ENCODE measurements around the gene RNF31. TPM values are rescaled to one million over a fixed set of nuclear protein-coding genes. Genes with fewer than 3 reads are reported as not detected.

RNF31 gene
- total and polyA plus RNA-seq, 2 of the 13 experiments (the other 11 are each of a cell fraction or from before 2014, with no cell fraction given), result 48.2 to 86.8 TPM

DNA sequence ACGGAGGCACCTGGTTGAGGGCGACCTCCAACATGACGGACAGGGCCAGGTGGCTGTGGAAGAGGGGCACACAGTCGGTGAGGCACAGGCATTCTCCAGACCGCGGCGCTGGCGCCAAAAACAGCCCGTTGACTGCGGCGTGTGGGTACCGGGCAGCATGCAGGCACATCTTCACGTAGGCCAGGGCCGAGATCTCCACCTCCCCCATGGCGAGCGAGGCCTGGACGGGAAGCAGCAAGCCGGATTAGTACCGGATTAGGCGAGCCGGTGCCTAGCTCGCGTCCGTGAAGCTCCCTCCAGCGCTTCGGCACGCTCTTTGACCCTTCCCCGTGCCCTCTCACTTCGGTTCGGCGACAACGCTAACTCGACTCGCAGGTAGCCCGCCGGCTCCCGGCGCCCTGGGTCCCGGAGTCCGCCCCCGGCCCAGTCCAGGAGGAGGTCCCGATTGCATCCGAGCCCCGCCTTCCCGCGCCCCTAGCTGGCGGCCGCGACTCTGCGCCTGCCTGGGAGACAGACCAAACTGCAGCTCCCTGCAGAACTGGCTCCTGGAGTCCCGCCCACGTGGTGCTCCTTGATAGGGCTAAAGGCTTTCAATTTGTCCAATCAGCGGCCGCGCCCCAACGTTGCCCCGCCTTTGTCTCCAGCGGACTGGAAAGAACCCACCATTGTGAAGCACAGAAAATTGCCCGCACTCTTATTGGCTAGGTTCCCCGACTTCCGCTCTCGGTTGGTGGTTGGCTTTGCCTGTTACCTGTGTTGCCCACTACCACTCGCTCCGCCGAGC, 6.0 kb upstream of the RNF31 start, which contains the start of gene EMC9 (continued):
- TF ChIP-seq, protein P1, sequence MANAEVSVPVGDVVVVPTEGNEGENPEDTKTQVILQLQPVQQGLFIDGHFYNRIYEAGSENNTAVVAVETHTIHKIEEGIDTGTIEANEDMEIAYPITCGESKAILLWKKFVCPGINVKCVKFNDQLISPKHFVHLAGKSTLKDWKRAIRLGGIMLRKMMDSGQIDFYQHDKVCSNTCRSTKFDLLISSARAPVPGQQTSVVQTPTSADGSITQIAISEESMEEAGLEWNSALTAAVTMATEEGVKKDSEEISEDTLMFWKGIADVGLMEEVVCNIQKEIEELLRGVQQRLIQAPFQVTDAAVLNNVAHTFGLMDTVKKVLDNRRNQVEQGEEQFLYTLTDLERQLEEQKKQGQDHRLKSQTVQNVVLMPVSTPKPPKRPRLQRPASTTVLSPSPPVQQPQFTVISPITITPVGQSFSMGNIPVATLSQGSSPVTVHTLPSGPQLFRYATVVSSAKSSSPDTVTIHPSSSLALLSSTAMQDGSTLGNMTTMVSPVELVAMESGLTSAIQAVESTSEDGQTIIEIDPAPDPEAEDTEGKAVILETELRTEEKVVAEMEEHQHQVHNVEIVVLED (CRISPR knock-in tag; IDR thresholded peaks at IDR 0.05; ENCODE audit: borderline replicate concordance), result peak; percentile 72
- peak; percentile 94 for TF ChIP-seq ZNF256 (CRISPR knock-in tag; conservative IDR thresholded peaks at IDR 0.05)
- peak; percentile 89 for TF ChIP-seq ZSCAN22 (CRISPR knock-in tag; IDR thresholded peaks at IDR 0.05)
- TF ChIP-seq, protein P2, sequence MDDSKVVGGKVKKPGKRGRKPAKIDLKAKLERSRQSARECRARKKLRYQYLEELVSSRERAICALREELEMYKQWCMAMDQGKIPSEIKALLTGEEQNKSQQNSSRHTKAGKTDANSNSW (CRISPR knock-in tag; IDR thresholded peaks at IDR 0.05; ENCODE audit: borderline replicate concordance), result peak; percentile 90; the same call in 1 of the 2 replicates
- TF ChIP-seq ZSCAN30 (CRISPR knock-in tag; IDR thresholded peaks at IDR 0.05), result no peak
- no peak for TF ChIP-seq FOXA1 (IDR thresholded peaks at IDR 0.05)
- peak; percentile 46; the same call in 1 of the 2 replicates for TF ChIP-seq FOXA1 (CRISPR knock-in tag; IDR thresholded peaks at IDR 0.05)
- TF ChIP-seq HNRNPK (IDR thresholded peaks at IDR 0.05; ENCODE audit: low read depth, low read length, poor library complexity, severe bottlenecking), result peak; percentile 19
- TF ChIP-seq ZZZ3 (CRISPR knock-in tag; IDR thresholded peaks at IDR 0.05; ENCODE audit: borderline replicate concordance), result peak; percentile 92
- peak; percentile 100 for TF ChIP-seq RBFOX2 (IDR thresholded peaks at IDR 0.05; ENCODE audit: low read depth, low read length)
- TF ChIP-seq ATM (IDR thresholded peaks at IDR 0.05; ENCODE audit: borderline replicate concordance), result no peak
- TF ChIP-seq NAIF1 (CRISPR knock-in tag; IDR thresholded peaks at IDR 0.05; ENCODE audit: borderline replicate concordance), result no peak
- no peak for TF ChIP-seq MAFG (CRISPR knock-in tag; IDR thresholded peaks at IDR 0.05)
- TF ChIP-seq NCOA5 (CRISPR knock-in tag; IDR thresholded peaks at IDR 0.05), result no peak
- no peak for TF ChIP-seq ZNF30 (CRISPR knock-in tag; IDR thresholded peaks at IDR 0.05)
- TF ChIP-seq ZNF230 (CRISPR knock-in tag; IDR thresholded peaks at IDR 0.05), result peak; percentile 100
- no peak for TF ChIP-seq ZNF605 (CRISPR knock-in tag; IDR thresholded peaks at IDR 0.05)
- TF ChIP-seq, protein P3, sequence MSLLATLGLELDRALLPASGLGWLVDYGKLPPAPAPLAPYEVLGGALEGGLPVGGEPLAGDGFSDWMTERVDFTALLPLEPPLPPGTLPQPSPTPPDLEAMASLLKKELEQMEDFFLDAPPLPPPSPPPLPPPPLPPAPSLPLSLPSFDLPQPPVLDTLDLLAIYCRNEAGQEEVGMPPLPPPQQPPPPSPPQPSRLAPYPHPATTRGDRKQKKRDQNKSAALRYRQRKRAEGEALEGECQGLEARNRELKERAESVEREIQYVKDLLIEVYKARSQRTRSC (CRISPR knock-in tag; IDR thresholded peaks at IDR 0.05; ENCODE audit: low read depth), result peak; percentile 93
- TF ChIP-seq SMAD3 (CRISPR knock-in tag; IDR thresholded peaks at IDR 0.05), result no peak; the same call in 1 of the 2 replicates
- TF ChIP-seq PAF1 (CRISPR knock-in tag; IDR thresholded peaks at IDR 0.05), result no peak; the same call in 1 of the 2 replicates
- no peak for TF ChIP-seq ZMYM4 (CRISPR knock-in tag; IDR thresholded peaks at IDR 0.05)
- no peak for TF ChIP-seq NPAS2 (CRISPR knock-in tag; IDR thresholded peaks at IDR 0.05; ENCODE audit: borderline replicate concordance)
- TF ChIP-seq, protein P4, sequence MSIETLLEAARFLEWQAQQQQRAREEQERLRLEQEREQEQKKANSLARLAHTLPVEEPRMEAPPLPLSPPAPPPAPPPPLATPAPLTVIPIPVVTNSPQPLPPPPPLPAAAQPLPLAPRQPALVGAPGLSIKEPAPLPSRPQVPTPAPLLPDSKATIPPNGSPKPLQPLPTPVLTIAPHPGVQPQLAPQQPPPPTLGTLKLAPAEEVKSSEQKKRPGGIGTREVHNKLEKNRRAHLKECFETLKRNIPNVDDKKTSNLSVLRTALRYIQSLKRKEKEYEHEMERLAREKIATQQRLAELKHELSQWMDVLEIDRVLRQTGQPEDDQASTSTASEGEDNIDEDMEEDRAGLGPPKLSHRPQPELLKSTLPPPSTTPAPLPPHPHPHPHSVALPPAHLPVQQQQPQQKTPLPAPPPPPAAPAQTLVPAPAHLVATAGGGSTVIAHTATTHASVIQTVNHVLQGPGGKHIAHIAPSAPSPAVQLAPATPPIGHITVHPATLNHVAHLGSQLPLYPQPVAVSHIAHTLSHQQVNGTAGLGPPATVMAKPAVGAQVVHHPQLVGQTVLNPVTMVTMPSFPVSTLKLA (IDR thresholded peaks at IDR 0.05), result peak; percentile 93
- peak; percentile 97 for TF ChIP-seq ZNF138 (CRISPR knock-in tag; IDR thresholded peaks at IDR 0.05; ENCODE audit: low read depth)
- peak; percentile 62; the same call in 1 of the 2 replicates for TF ChIP-seq NCOR1 (IDR thresholded peaks at IDR 0.05; ENCODE audit: borderline replicate concordance, low read length)
- TF ChIP-seq, protein P5, sequence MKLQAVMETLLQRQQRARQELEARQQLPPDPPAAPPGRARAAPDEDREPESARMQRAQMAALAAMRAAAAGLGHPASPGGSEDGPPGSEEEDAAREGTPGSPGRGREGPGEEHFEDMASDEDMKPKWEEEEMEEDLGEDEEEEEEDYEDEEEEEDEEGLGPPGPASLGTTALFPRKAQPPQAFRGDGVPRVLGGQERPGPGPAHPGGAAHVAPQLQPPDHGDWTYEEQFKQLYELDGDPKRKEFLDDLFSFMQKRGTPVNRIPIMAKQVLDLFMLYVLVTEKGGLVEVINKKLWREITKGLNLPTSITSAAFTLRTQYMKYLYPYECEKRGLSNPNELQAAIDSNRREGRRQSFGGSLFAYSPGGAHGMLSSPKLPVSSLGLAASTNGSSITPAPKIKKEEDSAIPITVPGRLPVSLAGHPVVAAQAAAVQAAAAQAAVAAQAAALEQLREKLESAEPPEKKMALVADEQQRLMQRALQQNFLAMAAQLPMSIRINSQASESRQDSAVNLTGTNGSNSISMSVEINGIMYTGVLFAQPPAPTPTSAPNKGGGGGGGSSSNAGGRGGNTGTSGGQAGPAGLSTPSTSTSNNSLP (IDR thresholded peaks at IDR 0.05; ENCODE audit: low read depth, low read length), result no peak

Data from HepG2 (cell line).